Measurements from ENCODE around the gene ADGRG7. TPM values are rescaled to one million over a fixed set of nuclear protein-coding genes. Genes with fewer than 3 reads are reported as not detected.

ADGRG7 gene
- total RNA-seq, 1 donor from 2014 or later: not detected

DNA sequence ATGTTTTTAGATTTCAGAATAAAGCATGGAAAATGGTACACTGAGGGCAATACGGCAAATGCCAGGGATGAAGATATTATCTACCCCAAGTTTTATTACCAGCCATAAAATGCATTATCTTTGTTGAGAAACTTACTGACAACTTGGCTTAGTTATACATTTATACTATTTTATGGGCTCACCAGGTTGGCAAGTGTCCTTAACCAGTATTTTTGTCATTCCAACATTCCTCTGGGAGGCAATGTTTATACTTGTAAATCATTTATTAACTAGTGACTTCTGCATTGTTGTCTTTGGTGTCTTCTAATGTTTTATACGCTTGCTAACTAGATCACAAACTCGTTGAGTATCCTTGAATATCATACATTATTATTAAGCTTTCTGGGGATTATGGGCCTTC, 18.0 kb upstream of the ADGRG7 start:
- FAIRE-seq (no peak), DNase-seq (ENCODE audit: low spot score in 2 of 2) (no peak)

GRCh38 chr3:100600181-100601042, 9.0 kb upstream of the ADGRG7 start:
- no peak for FAIRE-seq
- DNase-seq (ENCODE audit: low spot score in 2 of 2): no peak

- DNase-seq (ENCODE audit: low spot score in 2 of 2): no peak
- no peak for FAIRE-seq
Measured at GRCh38 chr3:100602506-100603444, 6.6 kb upstream of the ADGRG7 start.

- FAIRE-seq (no peak), DNase-seq (ENCODE audit: low spot score in 2 of 2) (no peak)
Measured at GRCh38 chr3:100603469-100603868, 5.9 kb upstream of the ADGRG7 start.

DNA sequence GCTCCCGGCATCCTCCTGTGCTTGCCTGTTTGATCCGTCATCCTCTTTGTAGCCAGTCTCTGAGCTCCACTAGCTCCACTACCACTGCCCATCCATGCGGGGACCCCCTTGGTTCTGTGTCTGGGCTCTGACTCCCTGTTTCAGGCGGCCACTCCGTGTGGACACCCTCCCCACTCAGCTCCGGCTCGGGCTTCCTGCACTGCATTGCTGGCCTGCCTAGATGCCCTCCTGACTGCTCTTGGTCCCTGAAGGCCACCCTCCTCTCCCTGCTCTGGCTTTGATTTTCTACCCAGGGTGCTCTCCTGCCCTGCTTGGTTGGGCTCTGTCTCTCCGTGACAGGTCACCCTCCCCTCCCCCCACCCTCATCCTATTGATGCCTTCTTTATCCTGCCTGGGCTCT, 4.0 kb upstream of the ADGRG7 start:
- no peak for DNase-seq (ENCODE audit: low spot score in 2 of 2)
- FAIRE-seq: no peak

DNA sequence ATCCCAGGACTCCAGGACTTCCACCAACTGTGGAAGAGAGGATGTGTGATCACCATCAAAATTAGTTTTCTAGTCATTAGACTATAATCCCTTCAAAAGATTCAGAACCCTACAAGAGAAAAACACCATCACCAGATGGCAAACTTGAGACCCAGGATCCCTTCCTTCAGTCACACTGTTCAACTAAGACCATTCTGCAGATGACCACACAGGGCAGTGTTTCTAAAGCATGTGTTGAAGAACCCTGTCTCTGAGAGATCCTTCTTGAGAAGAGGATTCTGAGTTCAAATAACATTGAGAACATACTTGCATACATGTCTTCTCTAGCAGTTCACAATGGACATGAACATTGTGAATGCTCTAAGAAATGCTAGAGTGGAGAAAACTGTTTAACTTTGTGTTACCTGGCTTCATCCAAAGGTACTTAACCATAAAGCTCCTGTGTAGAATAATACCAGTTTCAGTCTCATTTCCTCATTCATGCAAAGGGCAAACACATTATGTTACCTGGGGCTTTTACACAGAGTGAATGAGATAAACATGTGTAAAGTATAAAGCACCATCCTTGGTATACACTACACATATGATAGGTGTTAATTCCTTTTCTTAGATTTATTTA, 2.4 kb upstream of the ADGRG7 start:
- no peak for DNase-seq (ENCODE audit: low spot score in 2 of 2)

DNA sequence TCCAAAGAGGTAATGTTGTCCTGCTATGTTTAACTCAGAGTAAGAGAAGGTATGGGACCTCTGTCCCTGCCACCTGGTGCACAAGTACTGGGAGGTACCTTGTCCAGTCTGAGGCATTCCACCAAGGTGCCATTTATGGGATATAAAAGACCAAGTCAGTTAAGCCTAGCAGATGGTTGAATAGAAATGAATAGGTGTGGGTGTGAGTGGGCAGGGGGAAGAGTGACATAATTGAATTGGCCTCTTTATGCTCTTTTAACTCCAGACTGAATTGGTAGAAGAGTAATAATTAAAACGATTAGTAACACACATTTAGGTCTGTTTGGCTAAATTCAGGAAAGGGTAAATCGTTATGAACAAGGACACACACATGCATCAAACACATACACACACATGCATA, 562 bp downstream of the ADGRG7 start:
- DNase-seq (ENCODE audit: low spot score in 2 of 2): no peak
- FAIRE-seq: no peak

More for the DNA sequence above, 2.4 kb upstream of the ADGRG7 start:
- FAIRE-seq: no peak

DNA sequence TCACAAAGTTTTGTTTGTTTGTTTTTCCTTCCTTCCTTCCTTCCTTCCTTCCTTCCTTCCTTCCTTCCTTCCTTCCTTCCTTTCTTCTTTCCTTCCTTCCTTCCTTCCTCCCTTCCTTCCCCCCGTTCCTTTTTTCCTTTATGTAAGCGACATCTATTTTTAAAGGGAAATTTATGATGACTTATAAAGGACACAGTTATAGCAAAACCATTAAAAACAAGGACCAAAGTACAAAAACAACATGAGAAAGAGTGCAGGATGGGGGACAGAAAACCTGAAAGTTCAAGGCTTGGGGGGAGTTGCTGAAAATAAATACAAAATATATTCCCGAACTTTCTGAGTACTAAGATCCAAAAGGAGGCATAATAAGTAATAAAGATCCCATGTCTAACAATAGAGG, 1.8 kb downstream of the ADGRG7 start:
- FAIRE-seq (no peak), DNase-seq (ENCODE audit: low spot score in 2 of 2) (no peak)

- FAIRE-seq: no peak
- no peak for DNase-seq (ENCODE audit: low spot score in 2 of 2)
Measured at GRCh38 chr3:100613721-100614390, 4.5 kb downstream of the ADGRG7 start.

- no peak for DNase-seq (ENCODE audit: low spot score in 2 of 2)
- FAIRE-seq: no peak
Measured at GRCh38 chr3:100614941-100615340, 5.5 kb downstream of the ADGRG7 start.

GRCh38 chr3:100615684-100616083, 6.3 kb downstream of the ADGRG7 start:
- DNase-seq (ENCODE audit: low spot score in 2 of 2) (no peak), FAIRE-seq (no peak)

DNA sequence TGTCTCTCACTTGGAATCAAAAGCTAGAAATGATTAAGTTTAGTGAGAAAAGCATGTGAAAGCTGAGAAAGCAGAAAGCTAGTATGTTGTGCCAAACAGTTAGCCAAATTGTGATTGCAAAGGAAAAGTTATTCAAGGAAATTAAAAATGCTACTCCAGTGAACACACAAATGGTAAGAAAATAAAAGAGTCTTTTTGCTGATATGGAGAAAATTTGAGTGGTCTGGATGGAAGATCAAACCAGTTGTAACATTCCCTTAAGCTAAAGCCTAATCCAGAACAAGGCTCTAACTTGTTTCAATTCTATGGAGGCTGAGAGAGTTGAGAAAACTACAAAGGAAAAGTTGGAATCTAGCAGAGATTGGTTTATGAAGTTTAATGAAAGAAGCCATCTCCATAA, 11.8 kb downstream of the ADGRG7 start:
- no peak for DNase-seq (ENCODE audit: low spot score in 2 of 2)
- FAIRE-seq: no peak

DNA sequence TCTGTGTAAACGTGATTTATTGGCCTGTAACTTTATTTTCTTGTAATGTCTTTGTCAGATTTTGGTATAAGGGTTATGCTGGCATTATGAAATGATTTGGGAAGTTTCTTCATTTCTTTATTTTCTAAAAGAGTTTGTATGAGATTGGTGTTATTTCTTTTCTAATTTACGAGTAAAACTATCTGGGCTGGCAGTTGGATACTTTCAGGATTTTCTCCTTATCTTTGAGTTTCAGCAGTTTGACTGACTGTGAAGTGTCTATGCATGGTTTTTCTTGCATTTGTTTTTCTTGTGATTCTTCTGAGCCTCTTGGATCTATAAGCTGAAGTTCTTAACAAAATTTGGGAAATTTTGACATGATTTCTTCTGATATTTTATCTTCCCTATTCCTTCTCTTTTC, 18.1 kb downstream of the ADGRG7 start:
- DNase-seq (ENCODE audit: low spot score in 2 of 2): no peak
- FAIRE-seq: no peak

DNA sequence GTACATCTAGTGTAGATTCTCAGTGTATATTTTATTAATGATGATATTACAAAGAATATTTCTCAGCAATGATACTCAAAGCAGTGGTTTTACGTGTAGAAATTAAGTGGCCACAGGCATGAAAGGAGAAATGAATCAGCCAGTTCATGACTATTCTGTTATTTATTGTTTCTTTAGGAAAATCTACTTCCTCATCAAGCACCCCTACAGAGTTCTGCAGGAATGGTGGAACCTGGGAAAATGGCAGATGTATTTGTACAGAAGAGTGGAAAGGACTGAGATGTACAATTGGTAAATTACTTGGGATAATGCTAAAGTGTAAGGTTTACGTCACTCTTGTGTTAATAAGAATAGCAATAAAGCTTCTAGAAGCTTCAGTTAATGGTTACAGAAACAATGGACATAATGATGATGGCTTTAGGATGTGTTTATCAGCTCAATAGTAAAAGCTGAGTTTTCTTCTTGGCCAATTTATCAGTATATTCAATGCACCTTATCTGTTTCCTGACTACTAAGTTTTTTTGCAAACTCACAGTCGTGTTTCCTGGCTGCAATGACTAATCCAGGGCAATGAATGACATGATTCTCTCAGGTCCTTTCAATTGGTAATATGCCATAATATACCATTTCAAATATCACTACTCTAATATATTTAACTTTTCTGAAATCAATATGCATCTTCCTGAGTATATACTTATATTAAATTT, 20.2 kb downstream of the ADGRG7 start:
- no peak for DNase-seq (ENCODE audit: low spot score in 2 of 2)
- FAIRE-seq: no peak

GRCh38 chr3:100630664-100631063, 21.3 kb downstream of the ADGRG7 start:
- no peak for FAIRE-seq
- DNase-seq (ENCODE audit: low spot score in 2 of 2): no peak

DNA sequence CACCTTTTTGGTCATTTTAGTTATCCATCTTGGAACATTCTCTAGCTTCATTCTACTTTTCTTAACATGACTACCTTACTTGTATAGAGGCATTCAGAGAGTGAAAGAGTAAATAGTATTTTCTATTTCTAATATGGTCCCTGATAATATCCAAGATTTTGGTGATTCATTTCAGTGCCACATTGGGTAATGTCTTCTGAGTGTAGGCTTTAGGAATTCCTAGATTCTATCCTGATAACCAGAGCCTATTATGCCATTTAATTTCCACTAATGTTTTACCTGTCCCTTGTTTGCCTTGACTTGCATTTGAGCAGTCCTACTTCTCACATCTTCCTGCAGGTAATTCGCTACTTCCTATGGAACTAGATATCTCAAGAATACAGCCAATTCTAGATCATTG, 21.8 kb downstream of the ADGRG7 start:
- DNase-seq (ENCODE audit: low spot score in 2 of 2) (no peak), FAIRE-seq (no peak)

- FAIRE-seq: no peak
- no peak for DNase-seq (ENCODE audit: low spot score in 2 of 2)
Measured at GRCh38 chr3:100634493-100635272, 25.3 kb downstream of the ADGRG7 start.

GRCh38 chr3:100635273-100635701, 25.9 kb downstream of the ADGRG7 start:
- FAIRE-seq: no peak
- DNase-seq (ENCODE audit: low spot score in 2 of 2): no peak

DNA sequence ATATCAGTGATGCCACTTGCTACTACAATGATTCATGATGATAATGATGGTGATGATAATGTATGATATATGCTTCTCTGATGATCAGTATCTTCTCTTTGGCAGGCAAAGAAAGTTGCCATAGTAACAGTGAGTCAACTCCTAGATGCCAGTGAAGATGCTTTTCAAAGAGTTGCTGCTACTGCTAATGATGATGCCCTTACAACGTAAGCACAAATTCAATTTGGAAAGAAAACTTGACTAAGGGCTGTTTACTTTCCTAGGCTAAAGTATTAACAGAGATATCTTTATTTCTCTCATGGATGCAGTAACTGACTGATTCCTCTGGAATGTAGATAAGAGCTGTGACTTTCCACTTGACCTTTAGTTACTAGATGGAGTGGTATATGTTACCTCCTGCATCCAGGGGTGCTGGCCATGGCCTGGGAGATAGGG, 27.8 kb downstream of the ADGRG7 start:
- peak in 1 of 2 donors; percentile 7 for DNase-seq (ENCODE audit: low spot score in 2 of 2)

More for the DNA sequence above, 27.8 kb downstream of the ADGRG7 start:
- FAIRE-seq: no peak
